DMS 273 (cell line): ENCODE results near the gene SGCG.
"Not testable (repeated sequence)": the region's sequence is repeated elsewhere in the genome, so short reads cannot be mapped to it uniquely, and the experiment has no call there.

ENCODE experiments used
- DNase-seq: peaks from one replicate; lab custom pipeline; 2025; ENCODE audit not compliant: unreplicated experiment; lab: John Stamatoyannopoulos, UW

Gene SGCG

GRCh38 chr13:23180711-23181110 lies at the start of gene SGCG:
TSS of gene SGCG (plus strand) at chr13:23180979. CDS start at chr13:23203695, 22,716 bp downstream.
- DNase-seq = no peak

- DNase-seq = no peak
Measured at GRCh38 chr13:23134542-23134941, 46.2 kb upstream of the SGCG start.

DNA sequence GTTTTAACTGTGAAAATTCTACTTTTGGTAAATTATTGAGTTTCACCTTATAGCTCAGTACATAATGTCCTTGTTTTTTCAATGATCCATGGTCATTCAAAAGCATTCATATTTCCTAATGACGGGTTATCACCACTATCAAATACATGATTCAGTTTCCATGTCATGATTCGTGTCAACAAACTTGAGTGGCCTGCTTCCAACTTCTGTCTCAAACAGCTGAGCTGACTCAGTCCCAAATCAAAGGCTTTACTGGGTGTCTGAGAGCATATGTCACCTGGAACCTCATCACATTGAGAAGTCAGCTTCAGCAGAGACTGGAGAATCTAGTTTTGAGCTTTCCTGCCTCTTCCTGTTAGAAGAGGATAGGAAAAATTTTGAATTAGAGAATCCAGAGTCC lies 40.3 kb upstream of the SGCG start:
- no peak for DNase-seq

- DNase-seq = no peak
Measured at GRCh38 chr13:23141964-23142363, 38.8 kb upstream of the SGCG start.

DNA sequence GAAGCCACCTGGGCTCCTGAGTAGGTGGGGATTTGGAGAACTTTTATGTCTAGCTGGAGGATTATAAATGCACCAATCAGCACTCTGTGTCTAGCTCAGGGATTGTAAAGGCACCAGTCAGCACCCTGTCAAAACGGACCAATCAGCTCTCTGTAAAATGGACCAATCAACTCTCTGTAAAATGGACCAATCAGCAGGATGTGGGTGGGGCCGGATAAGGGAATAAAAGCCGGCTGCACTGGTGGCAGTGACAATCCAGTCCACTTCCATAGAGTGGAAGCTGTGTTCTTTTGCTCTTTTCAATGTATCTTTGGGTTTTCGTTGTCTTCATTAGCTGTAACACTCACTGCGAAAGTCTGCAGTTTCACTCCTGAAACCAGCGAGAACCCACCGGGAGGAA lies 38.2 kb upstream of the SGCG start:
- not testable (repeated sequence) for DNase-seq

- DNase-seq = no peak
Measured at GRCh38 chr13:23144431-23144830, 36.3 kb upstream of the SGCG start.

GRCh38 chr13:23146006-23146405 lies 34.8 kb upstream of the SGCG start:
- DNase-seq = no peak

DNA sequence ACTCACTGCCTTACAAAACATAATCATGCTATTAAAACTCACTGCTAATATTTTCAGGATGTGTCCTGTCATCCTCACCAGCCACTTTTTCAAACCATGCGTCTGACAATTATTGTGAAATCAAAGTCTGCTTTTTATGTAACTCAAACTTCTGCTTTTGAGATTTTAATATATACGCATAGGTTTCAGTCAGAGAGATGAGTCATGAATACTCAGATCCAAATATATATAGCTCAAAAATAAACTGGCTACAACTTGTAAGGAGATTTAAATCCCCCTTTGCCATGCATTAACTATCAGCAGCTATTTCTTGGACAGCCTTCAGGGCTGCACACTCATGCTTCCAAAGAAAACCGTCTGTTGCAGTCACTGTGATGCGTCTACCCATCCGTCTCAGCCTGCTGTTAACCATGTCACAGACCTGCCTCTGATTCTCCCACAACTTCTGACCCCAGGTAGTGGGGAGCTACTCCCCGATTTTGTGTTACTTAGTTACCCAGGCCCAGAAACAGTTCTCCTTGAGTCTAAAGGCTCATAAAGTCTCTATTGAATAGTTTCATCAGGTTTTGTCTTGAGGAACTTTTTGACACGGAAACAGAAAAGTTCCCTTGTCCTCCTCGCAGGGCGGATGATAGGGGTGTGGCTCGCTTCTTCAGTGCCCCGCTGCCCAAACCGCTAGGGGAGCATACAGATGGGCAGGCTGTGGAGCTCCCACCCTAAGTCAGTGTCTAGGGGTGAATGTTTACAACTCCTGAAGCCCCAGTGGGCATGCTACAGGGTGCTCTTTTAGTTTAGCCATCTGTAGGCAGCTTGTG lies 33.8 kb upstream of the SGCG start:
- no peak for DNase-seq

DNA sequence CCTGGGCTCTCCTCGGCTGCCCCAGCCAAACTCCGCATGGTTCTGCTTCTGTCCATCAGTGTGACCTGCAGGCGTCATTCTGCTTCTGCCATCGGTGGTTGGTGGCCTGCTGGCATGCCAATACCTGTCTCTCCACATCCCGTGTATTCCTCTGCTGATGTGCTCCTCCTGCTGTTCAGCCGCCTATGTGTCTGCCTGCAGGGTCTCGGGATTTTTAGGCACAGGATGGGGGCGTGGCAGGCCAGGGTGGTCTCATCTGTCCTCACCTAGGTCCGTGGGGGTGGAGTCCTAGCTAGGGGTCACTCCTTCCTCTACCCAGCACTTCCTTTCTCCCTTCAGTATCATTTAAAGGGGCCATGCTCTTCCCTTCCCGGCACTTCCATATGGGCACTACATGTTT lies 33.0 kb upstream of the SGCG start:
- no peak for DNase-seq

DNA sequence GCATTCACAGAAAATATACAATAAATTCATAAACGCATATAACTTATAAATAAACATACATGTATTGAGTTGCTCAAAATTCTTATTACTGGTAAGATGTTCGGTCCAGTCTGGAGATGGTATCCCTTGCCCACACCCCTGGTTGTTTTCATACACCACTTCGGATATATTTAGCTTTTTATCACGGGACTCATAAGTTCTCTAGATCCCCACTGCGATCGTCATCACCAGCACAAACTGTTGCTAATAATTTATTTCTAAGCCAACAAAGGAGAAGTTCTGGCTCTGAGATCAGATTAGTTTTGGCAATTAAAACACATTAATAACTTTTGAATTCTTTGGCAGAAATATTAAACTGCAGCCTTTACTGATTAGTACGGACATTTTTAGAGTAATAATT lies 23.0 kb upstream of the SGCG start:
- no peak for DNase-seq

GRCh38 chr13:23159205-23159759 lies 21.5 kb upstream of the SGCG start:
- DNase-seq = peak; percentile 59

- DNase-seq = peak; percentile 31
Measured at GRCh38 chr13:23159760-23160637, 20.8 kb upstream of the SGCG start.

GRCh38 chr13:23160638-23161480 lies 19.9 kb upstream of the SGCG start:
- no peak for DNase-seq

DNA sequence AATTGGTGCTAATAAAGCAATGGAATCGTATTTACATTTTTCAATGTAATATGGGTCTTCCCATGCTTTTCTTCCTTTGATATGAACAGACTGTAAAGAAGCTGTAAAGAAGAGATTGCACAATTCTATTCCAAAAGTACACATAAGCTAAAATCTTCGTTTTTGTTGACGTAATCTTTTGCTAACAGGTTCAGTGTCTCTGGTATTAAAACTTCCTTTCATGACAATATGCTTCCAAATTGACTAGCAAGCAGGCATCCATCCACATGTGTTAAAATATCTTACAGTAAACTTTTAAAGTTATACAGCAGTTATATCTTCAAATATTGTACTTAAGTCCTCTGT lies 19.3 kb upstream of the SGCG start:
- no peak for DNase-seq

- peak; percentile 4 for DNase-seq
Measured at GRCh38 chr13:23175920-23176319, 4.9 kb upstream of the SGCG start.

- DNase-seq = no peak
Measured at GRCh38 chr13:23182142-23182541, 1.4 kb downstream of the SGCG start.

DNA sequence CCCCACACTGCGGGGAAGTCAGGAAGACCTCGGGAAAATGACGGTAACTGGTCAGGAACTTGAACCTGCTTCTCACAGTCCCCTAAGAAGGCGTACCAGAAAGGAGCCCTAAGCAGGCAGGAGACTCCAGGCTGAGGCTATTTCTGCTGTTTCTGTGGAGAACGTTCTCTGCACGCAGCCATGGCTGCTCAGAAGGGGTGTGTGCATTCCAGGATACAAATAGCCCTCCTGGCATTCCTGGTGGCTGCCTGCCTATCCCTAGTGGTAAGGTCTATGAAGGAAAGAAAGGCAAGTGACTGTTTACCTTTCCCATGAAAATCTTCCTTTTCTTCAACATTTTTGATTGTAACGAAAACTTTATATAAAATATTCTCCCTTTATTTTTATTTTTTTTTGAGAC lies 2.5 kb downstream of the SGCG start:
- DNase-seq = no peak

DNA sequence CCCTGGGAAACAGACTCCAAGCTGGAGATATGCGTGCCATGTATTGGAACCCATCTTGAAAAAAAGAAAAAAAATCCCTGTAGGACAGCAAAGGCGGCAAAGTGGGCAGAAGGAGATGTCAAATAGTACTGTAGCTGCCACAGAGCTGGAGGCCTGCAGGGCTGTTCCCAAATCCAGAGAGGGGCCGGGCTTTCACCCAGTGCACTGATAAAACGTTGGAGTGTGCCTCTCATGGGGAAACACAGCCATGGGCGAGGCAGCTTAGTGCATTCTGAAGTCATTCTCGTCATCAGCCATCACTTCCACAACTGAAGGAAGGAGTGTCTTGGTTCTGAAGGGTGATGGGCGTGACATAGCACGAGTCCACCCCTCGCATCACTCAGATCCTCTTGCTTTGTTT lies 4.8 kb downstream of the SGCG start:
- DNase-seq = no peak

- no peak for DNase-seq
Measured at GRCh38 chr13:23201870-23202269, 21.1 kb downstream of the SGCG start.

GRCh38 chr13:23202383-23202782 lies 21.6 kb downstream of the SGCG start:
- no peak for DNase-seq

DNA sequence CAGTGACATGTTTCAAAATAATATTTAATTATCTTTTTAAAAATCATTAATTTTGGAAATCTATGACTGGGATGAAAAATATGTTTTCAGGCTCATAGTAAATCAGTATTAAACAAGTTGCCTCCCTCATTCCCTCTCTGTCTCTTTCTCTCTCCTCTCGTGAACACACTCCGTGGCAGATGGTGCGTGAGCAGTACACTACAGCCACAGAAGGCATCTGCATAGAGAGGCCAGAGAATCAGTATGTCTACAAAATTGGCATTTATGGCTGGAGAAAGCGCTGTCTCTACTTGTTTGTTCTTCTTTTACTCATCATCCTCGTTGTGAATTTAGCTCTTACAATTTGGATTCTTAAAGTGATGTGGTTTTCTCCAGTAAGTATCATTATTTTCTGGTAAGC lies 22.7 kb downstream of the SGCG start:
- peak; percentile 28 for DNase-seq
